Mucosa of gallbladder (tissue), 1 donor: ENCODE data around the gene DGCR2. TPM values are rescaled to one million over a fixed set of nuclear protein-coding genes. Genes with fewer than 3 reads are reported as not detected.
"Not testable (repeated sequence)": the region's sequence is repeated elsewhere in the genome, so short reads cannot be mapped to it uniquely, and the experiment has no call there.

Experiments
- DNase-seq: peaks from one replicate; pipeline ENCODE4 v3.0.0-alpha.2; 2020; ENCODE audit warnings: low spot score
- total RNA-seq: library from RNA; stranded (reverse); gene quantifications from one replicate; pipeline ENCODE4 v1.2.1, GENCODE V29; 2021
- donor health status: DM: no; HTN: no; CAD: no.

DGCR2 gene
- total RNA-seq, 1 donor from 2014 or later = 104 TPM

DNA sequence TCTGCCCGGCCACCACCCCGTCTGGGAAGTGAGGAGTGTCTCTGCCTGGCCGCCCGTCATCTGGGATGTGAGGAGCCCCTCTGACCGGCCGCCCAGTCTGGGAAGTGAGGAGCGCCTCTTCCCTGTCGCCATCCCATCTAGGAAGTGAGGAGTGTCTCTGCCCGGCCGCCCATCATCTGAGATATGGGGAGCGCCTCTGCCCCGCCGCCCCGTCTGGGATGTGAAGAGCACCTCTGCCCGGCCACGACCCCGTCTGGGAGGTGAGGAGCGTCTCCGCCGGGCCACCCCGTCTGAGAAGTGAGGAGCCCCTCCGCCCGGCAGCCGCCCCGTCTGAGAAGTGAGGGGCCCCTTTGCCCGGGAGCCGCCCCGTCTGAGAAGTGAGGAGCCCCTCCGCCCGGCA lies 38.1 kb downstream of the DGCR2 start:
- DNase-seq = not testable (repeated sequence)

DNA sequence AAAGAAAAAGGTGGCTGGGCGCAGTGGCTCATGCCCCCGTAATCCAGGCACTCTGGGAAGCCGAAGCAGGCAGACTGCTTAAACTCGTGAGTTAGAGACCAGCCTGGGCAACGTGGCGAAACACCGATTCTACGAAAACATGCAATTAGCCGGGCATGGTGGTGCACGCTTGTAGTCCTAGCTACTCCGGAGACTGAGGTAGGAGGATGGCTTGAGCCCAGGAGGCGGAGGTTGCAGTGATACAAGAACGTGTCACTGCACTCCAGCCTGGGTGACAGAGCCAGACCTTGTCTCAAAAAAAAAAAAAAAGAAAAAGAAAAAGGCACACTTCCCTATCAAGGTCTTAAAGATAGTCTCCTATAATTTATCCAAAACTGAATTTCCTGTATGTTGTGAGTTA lies 39.4 kb downstream of the DGCR2 start:
- no peak for DNase-seq

DNA sequence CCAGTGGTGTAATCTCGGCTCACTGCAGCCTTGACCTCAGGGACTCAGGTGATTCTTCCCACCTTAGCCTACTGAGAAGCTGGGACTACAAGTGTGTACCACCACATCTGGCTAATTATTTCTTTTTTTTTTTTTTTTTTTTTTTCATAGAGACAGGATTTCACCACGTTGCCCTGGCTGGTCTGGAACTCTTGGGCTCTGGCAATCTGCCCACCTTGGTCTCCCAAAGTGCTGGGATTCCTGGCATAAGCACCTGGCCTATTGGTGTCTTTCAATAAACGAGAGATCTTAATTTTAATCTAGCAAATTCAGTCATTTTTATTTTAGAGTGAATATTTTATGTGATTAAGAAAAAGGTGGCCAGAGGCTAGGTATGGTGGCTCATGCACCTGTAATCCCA lies 40.1 kb downstream of the DGCR2 start:
- no peak for DNase-seq

DNA sequence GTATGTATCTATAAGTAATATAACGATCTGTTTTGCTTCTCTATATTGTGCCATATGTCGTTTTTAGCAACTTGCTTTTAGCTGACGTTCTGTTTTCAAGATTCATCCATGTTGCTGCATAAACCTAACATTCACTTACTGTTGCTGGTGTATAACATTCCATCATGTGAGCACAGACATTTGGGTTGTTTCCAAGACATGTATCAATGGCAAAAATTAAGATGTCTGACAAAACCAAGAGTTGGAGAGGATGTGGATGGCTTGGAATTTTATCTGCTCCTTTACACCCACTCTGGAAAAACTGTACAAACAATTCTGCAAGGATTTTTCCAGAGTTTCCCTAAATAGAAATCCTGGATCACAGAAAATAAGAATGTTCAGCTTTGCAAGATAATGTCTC lies 40.9 kb downstream of the DGCR2 start:
- DNase-seq = no peak

DNA sequence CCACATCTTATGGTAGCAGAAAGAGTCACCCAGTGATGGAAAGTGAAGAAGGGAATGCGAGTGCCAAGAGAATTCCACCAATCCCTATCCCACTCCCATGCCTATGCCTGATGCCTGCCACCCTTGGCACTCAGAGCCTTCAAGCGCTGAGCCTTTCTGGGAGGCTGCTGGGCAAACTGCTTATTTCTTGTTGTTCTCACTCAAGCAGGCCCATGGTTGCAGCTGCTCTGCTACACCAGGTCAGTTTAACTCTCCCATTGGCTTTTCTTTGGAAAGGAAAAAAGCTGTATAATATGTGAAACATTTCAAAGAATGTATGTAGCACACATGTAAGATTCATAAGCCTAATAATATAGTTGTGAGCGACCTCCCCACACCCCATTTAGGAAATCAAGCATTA lies 41.4 kb downstream of the DGCR2 start:
- DNase-seq = no peak

DNA sequence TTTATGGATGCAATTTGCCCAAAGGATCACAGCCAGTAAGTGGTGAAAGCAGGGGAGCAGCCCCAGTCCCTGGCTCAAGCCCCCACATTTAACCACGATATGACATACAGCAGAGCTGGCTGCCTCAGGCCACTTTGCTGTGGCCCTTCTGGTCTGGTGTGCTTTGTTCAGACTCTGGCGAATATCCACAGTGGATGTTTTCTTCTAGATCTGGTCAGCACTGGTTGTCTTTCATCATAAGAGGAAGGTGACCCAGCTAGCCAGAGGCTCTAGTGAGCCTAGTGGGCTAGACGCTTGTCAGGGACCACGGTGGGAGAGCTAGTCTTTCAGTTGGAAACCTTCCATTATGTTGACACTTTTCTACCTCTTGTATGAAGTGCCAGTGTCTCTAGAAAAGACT lies 42.5 kb downstream of the DGCR2 start:
- DNase-seq = no peak

DNA sequence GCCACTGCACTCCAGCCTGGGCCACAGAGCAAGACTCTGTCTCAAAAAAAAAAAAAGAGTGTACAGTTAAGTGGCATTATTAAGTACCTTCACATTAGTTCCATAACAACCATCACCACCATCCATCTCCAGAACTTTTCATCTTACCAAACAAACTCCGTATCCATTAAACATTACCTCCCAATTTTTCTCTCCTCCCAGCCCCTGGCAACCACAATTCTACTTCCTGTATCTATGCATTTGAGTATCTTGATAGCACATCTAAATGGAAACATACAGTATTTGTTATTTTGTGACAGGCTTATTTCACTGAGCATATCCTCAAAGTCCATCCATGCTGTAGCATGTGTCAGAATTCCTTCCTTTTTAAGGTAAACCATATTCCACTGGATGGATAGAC lies 46.8 kb downstream of the DGCR2 start:
- no peak for DNase-seq

DNA sequence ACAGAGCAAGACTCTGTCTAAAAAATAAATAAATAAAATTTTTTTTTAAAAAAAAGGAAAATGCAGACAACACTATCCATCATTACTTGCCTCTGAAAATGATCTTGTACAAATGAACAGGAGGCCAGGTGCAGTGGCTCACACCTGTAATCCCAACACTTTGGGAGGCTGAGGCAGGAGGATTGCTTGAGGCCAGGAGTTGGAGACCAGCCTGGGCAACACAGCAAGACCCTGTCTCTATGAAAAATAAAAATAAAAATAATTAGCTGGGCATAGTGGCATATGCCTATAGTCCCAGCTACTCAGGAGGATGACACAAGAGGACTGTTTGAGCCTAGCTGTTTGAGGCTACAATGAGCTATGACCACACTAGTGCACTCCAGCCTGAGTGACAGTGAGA lies 49.4 kb downstream of the DGCR2 start:
- not testable (repeated sequence) for DNase-seq

DNA sequence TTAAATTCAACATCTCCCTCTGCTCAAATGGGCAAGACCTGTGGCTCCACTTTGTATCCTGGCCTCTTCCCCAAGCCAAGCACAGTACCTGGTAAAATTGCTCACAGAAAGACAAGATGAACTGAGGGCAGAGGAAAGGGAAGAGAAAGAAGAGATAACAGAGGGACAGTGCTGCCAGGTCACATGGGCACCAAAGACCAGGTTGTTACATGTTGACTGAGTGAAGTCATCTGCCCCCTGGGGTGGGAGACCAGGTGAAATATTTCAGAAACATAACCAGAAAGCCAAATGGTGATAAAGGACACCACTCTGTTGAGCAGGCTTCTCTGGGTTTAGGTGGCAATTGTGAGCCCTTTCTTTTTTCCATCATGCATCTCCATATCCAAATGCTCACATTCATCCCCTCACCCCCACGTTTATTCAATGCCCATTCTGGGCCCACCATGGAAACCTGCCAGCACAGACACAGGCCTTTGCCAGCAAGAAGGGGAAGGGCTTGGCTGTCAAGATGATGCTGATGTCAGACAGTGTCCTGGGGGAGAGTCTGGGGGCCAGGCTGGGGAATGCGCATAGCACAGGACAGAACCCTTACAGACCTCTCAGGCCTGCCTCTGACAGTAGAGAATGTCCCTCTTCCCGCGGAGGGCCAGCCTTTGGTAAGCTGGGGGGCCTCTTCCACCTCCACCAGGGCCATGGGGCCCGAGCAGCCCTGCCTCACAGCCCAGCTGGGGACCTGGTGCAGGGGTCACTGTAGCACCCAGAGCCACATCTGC lies 51.6 kb downstream of the DGCR2 start:
- DNase-seq = no peak

DNA sequence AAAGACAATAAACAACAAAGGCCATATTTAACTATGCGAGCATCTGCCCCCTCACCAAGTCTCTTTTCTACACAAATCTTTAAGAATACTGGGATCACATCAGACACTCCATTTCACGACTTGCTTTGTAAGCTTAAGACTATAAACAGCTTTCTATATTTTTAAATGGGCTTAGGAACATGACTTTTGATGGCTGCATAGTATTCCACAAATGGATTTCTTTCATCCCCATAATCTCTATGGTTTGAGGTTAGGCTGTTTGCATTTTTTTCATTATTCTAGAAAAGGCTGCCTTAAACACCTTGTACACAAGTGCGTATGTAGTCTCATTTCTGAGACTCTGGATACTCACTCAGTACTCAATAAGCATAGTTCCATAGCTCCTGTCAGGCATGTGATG lies 52.8 kb downstream of the DGCR2 start:
- no peak for DNase-seq

DNA sequence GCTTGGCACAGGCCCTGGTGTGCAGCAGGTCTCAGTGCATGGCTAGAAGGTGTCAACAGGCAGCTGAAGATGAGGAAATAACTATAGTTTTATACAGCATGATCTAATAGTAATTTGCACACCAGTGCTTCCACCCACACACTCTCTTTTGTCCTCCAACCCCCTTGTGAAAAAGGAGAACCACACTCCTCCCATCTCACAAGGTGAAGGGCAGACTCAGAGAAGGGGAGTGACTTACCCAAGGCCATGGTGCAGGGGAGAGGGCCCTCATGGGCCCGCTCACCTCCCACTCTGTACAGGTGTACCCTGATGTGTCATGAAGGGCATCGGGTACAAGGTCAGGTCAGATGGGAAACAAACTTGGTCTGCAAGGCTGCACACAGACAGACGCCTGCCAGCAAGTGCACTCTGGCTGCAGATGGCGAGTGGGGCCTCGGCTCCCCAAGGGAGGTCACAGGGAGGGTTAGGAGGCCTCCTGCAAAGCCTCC lies 53.4 kb downstream of the DGCR2 start:
- no peak for DNase-seq

DNA sequence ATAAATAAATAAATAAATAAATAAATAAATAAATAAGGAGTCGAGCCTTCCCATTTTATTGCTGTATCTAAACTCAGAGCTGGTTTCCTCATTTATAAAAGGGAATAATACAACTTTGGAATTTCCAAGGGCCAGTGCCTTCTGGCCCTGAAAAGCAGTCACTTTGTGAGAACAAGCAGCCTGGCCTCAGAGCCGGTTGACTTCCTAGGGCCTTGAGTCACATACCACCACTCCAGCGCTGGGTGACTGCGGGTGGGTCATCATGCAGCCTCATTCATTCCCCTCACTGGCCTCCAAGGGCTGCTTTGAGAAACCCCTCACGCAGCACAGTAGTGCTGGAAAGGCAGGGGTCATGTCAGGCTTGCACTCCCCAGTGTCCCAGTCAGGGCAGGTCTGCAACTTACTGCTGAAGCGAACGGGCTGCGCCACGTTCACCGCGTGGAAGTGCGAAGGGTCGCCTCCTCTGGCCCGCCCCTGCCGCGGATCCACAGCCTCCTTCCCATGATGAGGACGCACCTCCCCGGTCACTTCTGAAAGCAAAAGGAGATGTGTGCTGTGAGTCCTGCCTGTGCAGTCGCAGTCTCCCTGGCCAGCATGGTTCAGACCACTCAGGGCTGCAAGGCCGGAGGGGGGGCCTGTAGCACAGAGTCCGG lies 54.4 kb downstream of the DGCR2 start:
- no peak for DNase-seq

DNA sequence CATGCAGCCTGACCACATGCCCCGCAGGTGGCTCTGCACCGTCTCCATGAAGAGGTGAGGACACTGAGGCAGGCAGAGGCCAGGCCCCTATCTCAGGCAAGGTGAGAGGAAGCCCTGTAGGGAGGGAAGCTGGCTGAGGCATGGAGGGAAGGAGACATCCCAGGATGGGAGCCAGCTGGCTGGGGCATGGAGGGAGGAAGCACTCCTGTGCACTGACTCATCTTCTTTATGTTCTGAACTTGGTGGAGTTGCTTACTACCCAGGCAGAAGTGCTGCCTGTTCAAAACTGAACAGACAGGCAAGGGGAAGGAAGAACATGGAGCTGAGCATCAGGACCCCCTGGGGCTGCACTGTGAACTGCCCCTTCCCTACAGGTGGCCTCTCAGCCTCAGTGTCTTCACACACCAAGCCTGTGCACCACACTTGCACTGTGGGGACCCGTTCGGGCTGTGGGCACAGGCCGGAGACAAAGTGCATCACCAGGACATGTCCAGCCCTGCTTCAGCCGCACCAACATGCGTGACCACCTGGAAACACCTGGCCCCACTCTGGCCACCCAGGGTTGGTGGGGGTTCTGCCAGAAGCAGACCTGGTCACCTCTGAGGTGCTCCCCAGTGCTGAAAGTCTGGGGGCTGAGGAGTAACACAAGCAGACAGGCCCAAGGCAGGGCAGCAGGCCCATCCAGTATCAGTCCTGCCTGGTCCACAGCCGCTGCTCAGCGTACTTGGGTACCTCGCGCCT lies 55.5 kb downstream of the DGCR2 start:
- no peak for DNase-seq

DNA sequence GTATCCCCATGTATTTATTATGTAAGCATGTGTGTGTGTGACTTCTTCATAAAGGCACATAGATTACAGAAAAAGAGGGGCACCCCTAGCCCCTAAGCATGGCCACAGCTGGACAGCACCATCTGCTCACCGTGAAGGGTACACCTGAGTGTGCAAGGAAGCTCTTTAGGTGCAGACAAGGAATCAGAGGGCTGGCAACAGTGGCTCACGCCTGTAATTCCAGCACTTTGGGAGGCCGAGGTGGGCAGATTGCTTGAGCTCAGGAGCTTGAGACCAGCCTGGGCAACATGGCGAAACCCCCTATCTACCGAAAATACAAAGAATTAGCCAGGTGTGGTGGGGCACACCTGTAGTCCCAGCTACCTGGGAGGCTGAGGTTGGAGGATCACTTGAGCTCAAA lies 56.3 kb downstream of the DGCR2 start:
- no peak for DNase-seq

DNA sequence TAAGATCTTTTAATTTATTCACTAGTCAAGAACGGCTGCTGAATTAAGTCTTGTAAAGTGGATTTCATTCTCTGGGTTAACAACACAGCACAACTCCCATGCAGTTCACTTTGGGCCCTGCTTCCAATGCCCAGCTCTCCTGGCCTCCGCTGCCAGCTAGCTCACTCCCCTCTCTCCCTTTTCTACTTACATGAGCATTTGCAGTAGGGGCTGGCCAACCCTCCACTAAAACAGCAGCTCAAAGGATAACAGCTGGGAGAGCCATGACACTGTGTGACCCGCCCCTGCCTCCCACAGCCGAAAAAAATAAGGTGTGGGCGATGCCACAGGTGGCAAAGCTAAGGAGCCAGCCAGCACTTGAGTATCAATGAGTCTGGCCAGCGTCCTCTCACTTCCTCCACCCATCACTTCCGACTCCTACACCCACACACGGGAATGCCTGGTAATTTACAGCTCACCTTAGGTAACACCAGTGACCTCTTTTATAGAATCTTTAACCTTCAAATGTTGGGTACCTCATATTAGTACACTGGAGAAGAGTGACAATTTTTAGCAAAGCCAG lies 56.8 kb downstream of the DGCR2 start:
- no peak for DNase-seq

DNA sequence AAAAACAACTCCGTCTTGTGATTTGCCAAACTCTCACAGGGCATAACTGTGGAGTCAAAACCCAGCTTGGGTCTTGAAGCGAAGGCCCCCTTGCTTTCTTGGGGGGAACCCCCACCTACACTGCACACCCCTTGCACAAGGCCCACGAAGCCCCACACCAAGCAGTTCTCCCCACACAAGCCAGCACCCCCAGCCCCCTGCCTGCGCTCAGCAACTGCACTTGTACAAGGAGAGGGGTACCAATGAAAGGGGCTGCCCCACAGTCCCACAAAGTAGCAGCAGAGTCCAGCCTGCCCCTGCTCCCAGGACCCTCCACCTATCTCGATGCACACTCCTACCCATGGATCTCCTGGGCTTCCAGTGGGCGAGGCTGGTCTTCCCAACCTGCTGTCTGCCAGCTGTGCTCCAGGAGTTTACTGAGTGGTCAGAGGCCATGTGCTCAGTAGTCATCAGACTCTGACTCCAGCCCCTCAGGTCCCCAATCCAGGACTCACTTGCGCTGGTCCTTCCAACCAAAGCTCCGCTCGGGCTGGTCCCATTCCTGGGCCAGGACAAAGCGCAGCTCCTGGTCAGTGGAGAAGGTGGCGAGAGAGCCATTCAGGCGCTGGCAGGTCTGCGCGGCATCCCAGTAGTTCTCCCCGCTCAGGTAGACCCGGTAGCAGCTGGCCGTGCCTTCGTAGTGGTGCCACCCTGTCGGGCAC lies 57.7 kb downstream of the DGCR2 start:
- DNase-seq = no peak

DNA sequence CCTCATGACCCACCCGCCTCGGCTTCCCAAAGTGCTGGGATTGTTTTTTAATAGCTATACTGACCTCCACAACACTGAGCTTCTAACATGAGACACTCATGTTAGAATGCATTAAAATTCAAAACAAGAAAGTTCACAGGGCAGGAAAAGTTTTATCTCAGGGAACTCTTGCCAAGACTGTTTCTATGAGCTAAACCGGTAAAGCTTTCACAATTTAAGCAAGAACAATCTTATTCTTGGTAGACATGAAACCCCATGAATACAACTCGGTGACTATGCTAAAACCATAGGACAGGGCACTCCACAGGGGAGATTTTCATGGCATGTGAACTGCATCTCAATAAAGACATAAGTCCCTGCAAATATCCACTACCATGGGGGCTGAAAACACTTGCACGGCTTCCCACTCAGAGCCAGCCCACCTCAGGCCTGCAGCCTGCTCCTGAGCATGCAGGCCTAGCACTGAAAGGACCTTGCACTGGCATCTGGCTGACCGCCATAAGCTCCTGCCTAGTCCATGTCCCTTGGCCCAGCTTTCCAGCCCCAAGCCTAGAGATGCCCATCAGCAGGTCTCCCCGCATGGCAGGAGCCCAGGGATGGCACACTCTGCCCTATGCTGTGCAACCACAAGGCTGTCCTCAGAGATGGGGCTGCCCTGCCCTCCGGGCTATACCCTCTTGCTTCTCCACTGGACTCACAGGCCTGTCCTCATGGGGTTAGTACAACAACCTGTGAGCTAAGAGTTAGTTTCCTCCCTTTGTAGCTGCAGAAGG lies 58.4 kb downstream of the DGCR2 start:
- DNase-seq = no peak

DNA sequence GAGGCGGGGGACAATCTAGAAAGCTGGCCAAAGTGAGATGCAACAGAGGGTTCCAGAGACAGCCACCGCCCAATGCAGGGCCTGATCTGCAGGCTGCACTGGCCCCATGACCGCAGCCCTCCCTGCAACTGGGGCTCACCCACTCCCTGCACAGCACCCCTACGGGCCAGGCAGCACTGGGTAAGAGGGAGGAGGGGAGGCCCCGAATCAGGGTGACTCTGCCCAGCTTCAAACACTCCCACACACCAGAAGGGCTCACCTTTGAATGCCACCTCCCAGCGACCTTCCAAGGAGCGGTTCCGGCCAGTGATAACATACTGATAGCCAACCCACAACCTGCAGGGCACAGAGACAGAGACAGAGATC lies 59.3 kb downstream of the DGCR2 start:
- no peak for DNase-seq

DNA sequence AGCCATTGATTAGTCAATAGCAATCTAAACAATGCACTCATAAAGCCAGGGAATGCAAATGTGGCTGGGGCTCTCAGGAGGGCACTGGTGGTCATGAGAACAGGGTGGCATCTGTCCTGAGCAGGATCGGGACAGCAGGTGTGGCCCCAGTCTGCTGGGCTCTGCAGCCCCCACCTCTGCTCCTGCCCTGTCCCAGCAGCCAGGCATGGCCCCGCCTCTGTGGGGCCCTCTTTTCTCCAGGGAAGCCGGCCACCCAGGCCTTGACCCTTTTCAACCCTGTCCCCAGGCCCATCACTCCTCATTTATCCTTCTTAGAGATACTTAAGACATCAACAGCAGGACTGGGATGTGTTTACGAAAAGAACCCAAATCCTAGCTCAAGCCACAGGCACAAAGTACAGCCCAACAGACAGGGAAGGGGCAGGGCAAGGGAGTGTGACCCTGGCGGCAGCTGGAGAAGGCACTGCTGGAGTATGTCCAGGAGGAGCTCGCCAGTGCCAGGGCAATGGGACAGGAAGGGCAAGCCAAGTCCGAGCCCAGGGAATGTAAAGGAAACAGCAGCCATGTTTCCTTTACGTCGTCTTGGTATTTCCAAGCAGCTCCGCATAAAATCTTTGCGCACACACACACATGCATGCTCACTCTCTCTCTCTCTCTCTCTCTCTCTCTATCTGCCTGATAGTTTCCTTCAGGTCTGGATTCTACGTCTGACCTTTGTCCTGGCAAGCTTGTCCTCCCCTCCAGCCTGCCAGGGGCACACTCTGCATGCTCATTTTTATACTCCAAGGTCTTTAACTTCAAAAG lies 59.9 kb downstream of the DGCR2 start:
- no peak for DNase-seq

DNA sequence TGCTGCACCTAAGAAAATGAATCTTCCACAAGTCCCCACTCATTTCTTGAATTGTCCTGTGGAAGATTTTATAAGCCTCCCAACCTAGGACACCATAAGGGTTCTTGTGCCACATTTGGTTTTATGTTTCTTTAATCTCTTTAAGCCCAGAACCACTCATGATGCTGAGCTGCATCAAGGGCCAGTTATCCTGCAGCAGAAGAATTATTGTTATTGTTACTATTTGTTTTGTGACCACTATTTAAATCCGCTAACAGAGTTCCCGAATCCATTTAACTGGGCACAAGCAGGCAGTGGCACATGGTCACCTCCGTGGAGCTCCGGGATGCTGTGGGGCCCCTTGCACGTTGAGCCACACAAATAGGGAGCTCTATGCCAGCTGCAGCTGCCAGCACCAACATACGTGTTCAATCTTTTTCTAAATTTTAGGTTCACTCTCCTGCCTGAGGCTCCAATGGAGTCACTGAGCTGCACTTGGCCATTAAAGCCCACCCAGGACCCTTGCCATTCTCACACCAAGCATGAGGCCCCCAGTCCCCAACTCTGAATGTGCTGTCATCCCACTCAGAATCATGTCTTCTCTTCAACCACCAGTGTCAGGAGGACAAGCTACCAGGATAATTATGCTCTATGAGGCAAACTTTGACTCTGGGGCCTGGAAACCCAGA lies 60.6 kb downstream of the DGCR2 start:
- no peak for DNase-seq
